Testis (tissue), 3 donors: ENCODE results near the gene PIGU. TPM values are rescaled to one million over a fixed set of nuclear protein-coding genes. Genes with fewer than 3 reads are reported as not detected.
A peak's percentile ranks its signal among the peaks of the same experiment; 100 is the strongest.

Experiments
- DNase-seq: peaks from one replicate; pipeline ENCODE4 v3.0.0-alpha.2; 2019
- H3K27ac ChIP-seq, 2 donors: fragments of 200-600 bp; sonication (generic); one replicate each; pipeline ENCODE4 v1.5.1; 2019
- H3K27me3 ChIP-seq: fragments of 200-600 bp; sonication (generic); one replicate; pipeline ENCODE4 v1.5.1; 2019
- H3K36me3 ChIP-seq: fragments of 200-600 bp; sonication (generic); one replicate; pipeline ENCODE4 v1.5.1; 2017; ENCODE audit warnings: low read depth; ENCODE audit errors: missing control alignments
- H3K4me1 ChIP-seq: fragments of 200-600 bp; sonication (generic); one replicate; pipeline ENCODE4 v1.5.1; 2019
- H3K4me3 ChIP-seq, 2 donors: fragments of 200-600 bp; sonication (generic); one replicate each; pipeline ENCODE4 v1.5.1; 2017 to 2019
- H3K9me3 ChIP-seq: fragments of 200-600 bp; sonication (generic); one replicate; pipeline ENCODE4 v1.5.1; 2017
- POLR2A ChIP-seq: fragments of 450-650 bp; IDR thresholded peaks from one replicate; pipeline ENCODE4 v1.6.1; 2017; ENCODE audit warnings: antibody characterized with exemption, mild to moderate bottlenecking, moderate library complexity
- WGBS, 2 donors: methylation state at CpG; one replicate each; pipeline ENCODE4 v1.1.5; 2018; 5-methylcytosine and 5-hydroxymethylcytosine counted together
- intact Hi-C: fragments of 100-400 bp; cut with DNase I; formaldehyde crosslinking; loops from one replicate; pipeline ENCODE4 v1.15.1; 2023; ENCODE audit warnings: low total_unique reads
- polyA plus RNA-seq: library from polyadenylated mRNA; stranded (reverse); fragments of 350-450 nt; fragmentation: Illumina TruSeq; extraction: RNeasy Lipid Tissue Mini Kit (QIAGEN cat#74804); gene quantifications from one replicate; pipeline ENCODE4 v1.2.3, GENCODE V29; 2014; ENCODE audit warnings: low read depth, low replicate concordance; ENCODE audit not compliant: insufficient read depth
- total RNA-seq, 2 donors: library from RNA; depleted of rRNA; stranded (reverse); fragments of >200 nt; gene quantifications; one replicate each; pipeline ENCODE4 v1.2.3, GENCODE V29; 2016
- TF ChIP-seq, protein P1 (sequence below), 3 experiments: fragments of 450-650 bp in 2 of 3; fragments of 200-600 bp in 1 of 3; sonication (generic) in 1 of 3; IDR thresholded peaks; one replicate each; pipeline ENCODE4 v1.5.1; 2016 to 2019; ENCODE audit warnings: antibody characterized with exemption in 3 of 3, mild to moderate bottlenecking in 2 of 3, moderate library complexity in 1 of 3

Gene PIGU
- total and polyA plus RNA-seq, 3 donors from 2014 or later = 35.0 to 48.9 (median 35.7) TPM

DNA sequence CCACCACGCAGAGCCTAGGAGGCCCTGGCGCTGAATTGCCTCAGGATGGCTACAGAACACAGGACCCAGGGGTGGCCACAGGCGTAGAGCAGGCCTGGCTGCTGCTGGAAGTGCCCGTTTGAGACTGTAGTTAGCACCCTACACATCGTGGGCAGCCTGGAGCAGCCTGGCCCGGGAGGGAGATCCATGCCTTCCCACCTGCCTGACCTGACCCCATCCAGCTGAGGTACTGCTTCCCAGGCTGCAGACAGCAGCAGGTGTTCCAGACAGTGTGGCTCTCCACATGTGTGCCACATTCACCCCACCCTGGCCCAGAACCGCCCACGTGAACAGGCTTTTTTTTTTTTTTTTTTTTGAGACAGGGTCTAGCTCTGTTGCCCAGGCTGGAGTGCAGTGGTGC, 139.2 kb downstream of the PIGU start:
- Histone ChIP-seq H3K9me3 (no peaks in the 10 kb centered on the region), H3K36me3 (no peaks in the 10 kb centered on the region), H3K4me1 (peaks cover 8% of the 10 kb centered on the region), H3K4me3 (no peak overlapping the region), H3K27me3 (no peaks in the 10 kb centered on the region), H3K27ac (no peak overlapping the region)
- TF ChIP-seq, protein P1, sequence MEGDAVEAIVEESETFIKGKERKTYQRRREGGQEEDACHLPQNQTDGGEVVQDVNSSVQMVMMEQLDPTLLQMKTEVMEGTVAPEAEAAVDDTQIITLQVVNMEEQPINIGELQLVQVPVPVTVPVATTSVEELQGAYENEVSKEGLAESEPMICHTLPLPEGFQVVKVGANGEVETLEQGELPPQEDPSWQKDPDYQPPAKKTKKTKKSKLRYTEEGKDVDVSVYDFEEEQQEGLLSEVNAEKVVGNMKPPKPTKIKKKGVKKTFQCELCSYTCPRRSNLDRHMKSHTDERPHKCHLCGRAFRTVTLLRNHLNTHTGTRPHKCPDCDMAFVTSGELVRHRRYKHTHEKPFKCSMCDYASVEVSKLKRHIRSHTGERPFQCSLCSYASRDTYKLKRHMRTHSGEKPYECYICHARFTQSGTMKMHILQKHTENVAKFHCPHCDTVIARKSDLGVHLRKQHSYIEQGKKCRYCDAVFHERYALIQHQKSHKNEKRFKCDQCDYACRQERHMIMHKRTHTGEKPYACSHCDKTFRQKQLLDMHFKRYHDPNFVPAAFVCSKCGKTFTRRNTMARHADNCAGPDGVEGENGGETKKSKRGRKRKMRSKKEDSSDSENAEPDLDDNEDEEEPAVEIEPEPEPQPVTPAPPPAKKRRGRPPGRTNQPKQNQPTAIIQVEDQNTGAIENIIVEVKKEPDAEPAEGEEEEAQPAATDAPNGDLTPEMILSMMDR (IDR thresholded peaks at IDR 0.05) = no peak
- TF ChIP-seq POLR2A = no peak
- intact Hi-C loops = no loop called here
- no peak for DNase-seq
- WGBS, 2 donors = 85 to 90% methylated on average over 6 to 8 of the region's 8 CpGs

DNA sequence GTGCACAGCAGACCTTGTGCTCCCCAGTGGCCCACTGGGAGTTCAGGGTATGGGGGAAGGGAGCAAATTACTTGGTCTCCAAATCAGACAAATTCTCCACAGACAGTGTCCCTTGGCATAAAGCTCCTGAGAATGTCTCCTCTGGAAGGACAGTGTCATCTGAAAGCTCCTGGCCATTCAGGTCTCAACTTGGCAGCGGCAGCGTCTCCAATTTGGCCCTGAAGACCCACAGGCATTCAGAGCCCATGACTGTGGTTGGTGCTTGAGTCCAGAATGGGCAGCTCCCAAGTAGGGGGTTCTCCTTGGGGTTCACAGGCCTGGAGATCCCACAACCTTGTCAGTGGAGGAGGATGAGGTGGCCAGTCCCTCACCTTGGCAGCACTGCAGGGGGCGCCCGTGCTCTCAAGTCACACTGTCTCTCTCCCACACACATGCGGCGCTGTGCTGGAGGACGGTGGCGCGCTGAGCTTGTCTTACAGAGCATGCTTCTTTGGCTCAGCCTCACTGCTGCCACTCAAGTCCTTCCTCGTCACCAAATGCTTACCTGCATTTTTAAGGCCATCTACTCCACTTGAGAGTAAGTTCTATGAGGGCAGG, 140.0 kb downstream of the PIGU start:
- peaks cover 9% of the 10 kb centered on the region for H3K4me1 ChIP-seq
- H3K27ac ChIP-seq = no peak overlapping the region
- no peaks in the 10 kb centered on the region for H3K36me3 ChIP-seq
- TF ChIP-seq, protein P1 (IDR thresholded peaks at IDR 0.05) = peak in 2 of 3 experiments; percentile 35 to 54
- no peak for TF ChIP-seq POLR2A
- intact Hi-C loops = no loop called here
- H3K4me3 ChIP-seq = no peak overlapping the region
- DNase-seq = peak; percentile 91
- 64 to 70% methylated on average over 10 of the region's 10 CpGs for WGBS, 2 donors
- no peaks in the 10 kb centered on the region for H3K9me3 ChIP-seq
- H3K27me3 ChIP-seq = no peaks in the 10 kb centered on the region

DNA sequence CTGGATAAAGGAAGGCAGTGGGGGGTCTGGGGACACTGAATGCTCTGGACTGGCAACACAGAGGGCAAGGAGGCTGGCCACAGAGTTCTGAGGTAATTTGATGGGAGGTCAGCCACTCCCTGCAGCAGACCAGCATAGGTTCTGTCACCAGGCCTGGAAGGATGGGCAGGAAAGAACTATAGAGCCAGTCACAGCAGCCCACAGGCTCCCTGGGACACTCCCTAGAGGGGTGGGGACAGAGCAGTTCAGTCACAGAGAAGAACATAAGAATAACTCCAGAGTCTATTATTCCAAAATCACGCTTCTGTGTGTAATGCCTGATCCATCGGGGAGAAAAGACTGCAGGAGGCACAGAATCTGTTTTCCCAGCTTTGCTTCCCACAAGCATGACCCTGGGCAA, 141.0 kb downstream of the PIGU start:
- DNase-seq = no peak
- Histone ChIP-seq H3K27me3 (no peaks in the 10 kb centered on the region), H3K9me3 (no peaks in the 10 kb centered on the region), H3K4me3 (no peak overlapping the region), H3K27ac (no peak overlapping the region), H3K36me3 (no peaks in the 10 kb centered on the region), H3K4me1 (peaks cover 9% of the 10 kb centered on the region)
- 88 to 95% methylated on average over 2 of the region's 2 CpGs for WGBS, 2 donors
- no peak for TF ChIP-seq POLR2A
- TF ChIP-seq, protein P1 (IDR thresholded peaks at IDR 0.05) = no peak
- intact Hi-C loops = no loop called here

DNA sequence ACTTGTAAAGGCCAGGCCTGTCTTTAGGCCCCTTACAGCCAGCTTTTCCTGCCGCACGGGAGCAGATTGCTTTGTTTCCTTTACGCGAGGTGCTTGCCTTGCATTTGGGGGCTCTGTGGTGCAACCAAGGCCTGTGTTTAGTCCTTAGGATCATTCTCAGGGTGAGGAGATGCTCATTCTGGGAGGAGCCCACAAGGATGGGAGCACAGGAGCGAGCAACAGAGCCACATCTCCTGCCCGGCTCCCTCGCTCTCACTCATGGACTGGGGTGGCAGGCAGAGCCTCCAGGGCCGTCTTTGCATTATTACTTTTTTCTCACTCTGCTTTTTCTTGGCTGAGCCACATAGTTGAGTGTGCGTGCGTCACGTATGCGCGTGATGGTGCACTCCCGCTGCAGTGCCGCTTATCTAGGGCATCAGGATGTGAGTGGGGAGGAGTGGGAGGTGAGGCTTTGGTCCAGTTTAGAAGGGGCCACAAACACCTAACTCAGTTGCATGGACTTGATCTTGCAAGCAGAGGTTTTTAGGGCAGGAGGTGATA, 141.5 kb downstream of the PIGU start:
- H3K4me1 ChIP-seq = peaks cover 13% of the 10 kb centered on the region
- DNase-seq = no peak
- no peaks in the 10 kb centered on the region for H3K27me3 ChIP-seq
- H3K9me3 ChIP-seq = no peaks in the 10 kb centered on the region
- H3K4me3 ChIP-seq = no peak overlapping the region
- no peak overlapping the region for H3K27ac ChIP-seq
- WGBS, 2 donors = 89 to 93% methylated on average over 12 to 15 of the region's 15 CpGs
- H3K36me3 ChIP-seq = no peaks in the 10 kb centered on the region
- TF ChIP-seq, protein P1 (IDR thresholded peaks at IDR 0.05) = no peak
- TF ChIP-seq POLR2A = no peak
- intact Hi-C loops = no loop called here
